SK-N-SH treated with all-trans-retinoic acid at 6 μM for 48 hours (cell line): ENCODE results near the gene RGS9BP.
"Not testable (repeated sequence)": the region's sequence is repeated elsewhere in the genome, so short reads cannot be mapped to it uniquely, and the experiment has no call there.

ENCODE experiments used
- ATAC-seq: fragments of 200-7000 bp; cut with Tn5 transposase; 3 replicates; pipeline ENCODE4 v1.9.1; 2020; ENCODE audit warnings: mild to moderate bottlenecking, moderate library complexity
- BACH2 ChIP-seq: fragments of 250-450 bp; sonication (Bioruptor Pico); IDR thresholded peaks from 2 replicates; pipeline ENCODE4 v1.9.0; 2021; ENCODE audit warnings: mild to moderate bottlenecking, borderline replicate concordance
- CSDC2 ChIP-seq: fragments of 250-450 bp; sonication (Bioruptor Pico); IDR thresholded peaks from 2 replicates; pipeline ENCODE4 v1.5.0; 2020; ENCODE audit warnings: mild to moderate bottlenecking, moderate library complexity
- ESRRG ChIP-seq: fragments of 250-450 bp; sonication (Bioruptor Pico); IDR thresholded peaks from 2 replicates; pipeline ENCODE4 v1.6.1; 2021; ENCODE audit warnings: mild to moderate bottlenecking
- GLIS3 ChIP-seq: fragments of 250-450 bp; sonication (Bioruptor Pico); IDR thresholded peaks from 2 replicates; pipeline ENCODE4 v1.5.0; 2020; ENCODE audit warnings: mild to moderate bottlenecking, moderate library complexity
- ISL1 ChIP-seq: fragments of 250-450 bp; sonication (Bioruptor Pico); IDR thresholded peaks from 2 replicates; pipeline ENCODE4 v2.1.2; 2022; ENCODE audit warnings: mild to moderate bottlenecking, moderate library complexity
- OSR1 ChIP-seq: fragments of 250-450 bp; sonication (Bioruptor Pico); IDR thresholded peaks from 2 replicates; pipeline ENCODE4 v1.8.0; 2022; ENCODE audit warnings: moderate library complexity, mild to moderate bottlenecking, inconsistent platforms
- PPARA ChIP-seq: fragments of 250-450 bp; sonication (Bioruptor Pico); IDR thresholded peaks from 2 replicates; pipeline ENCODE4 v1.5.0; 2020; ENCODE audit warnings: mild to moderate bottlenecking, borderline replicate concordance
- RARB ChIP-seq: fragments of 250-450 bp; sonication (Bioruptor Pico); IDR thresholded peaks from 2 replicates; pipeline ENCODE4 v1.8.0; 2021; ENCODE audit warnings: mild to moderate bottlenecking, moderate library complexity
- SNAI2 ChIP-seq: fragments of 250-450 bp; sonication (Bioruptor Pico); IDR thresholded peaks from 2 replicates; pipeline ENCODE4 v1.5.0; 2020; ENCODE audit warnings: mild to moderate bottlenecking, moderate library complexity
- TCF4 ChIP-seq: fragments of 250-450 bp; sonication (Bioruptor Pico); IDR thresholded peaks from 2 replicates; pipeline ENCODE4 v1.8.0; 2021; ENCODE audit warnings: mild to moderate bottlenecking, moderate library complexity, borderline replicate concordance
- TOX ChIP-seq: fragments of 250-450 bp; sonication (Bioruptor Pico); IDR thresholded peaks from 2 replicates; pipeline ENCODE4 v1.8.0; 2021; ENCODE audit warnings: mild to moderate bottlenecking, moderate library complexity, borderline replicate concordance
- ZC3H10 ChIP-seq: fragments of 250-450 bp; sonication (Bioruptor Pico); IDR thresholded peaks from 2 replicates; pipeline ENCODE4 v1.5.1; 2021; ENCODE audit warnings: mild to moderate bottlenecking, moderate library complexity
- ZFP3 ChIP-seq: fragments of 250-450 bp; sonication (Bioruptor Pico); IDR thresholded peaks from 2 replicates; pipeline ENCODE4 v1.5.0; 2020; ENCODE audit warnings: mild to moderate bottlenecking, moderate library complexity
- ZFP30 ChIP-seq: fragments of 450-650 bp; formaldehyde crosslinking; IDR thresholded peaks from 2 replicates; pipeline ENCODE4 v1.5.0; 2022; ENCODE audit warnings: mild to moderate bottlenecking, moderate library complexity
- ZNF565 ChIP-seq: fragments of 450-650 bp; formaldehyde crosslinking; conservative IDR thresholded peaks from 2 replicates; pipeline ENCODE4 v1.5.0; 2020; ENCODE audit warnings: low read depth, mild to moderate bottlenecking, moderate library complexity
- ZNF70 ChIP-seq: fragments of 450-650 bp; formaldehyde crosslinking; IDR thresholded peaks from 2 replicates; pipeline ENCODE4 v1.5.0; 2020; ENCODE audit warnings: mild to moderate bottlenecking, moderate library complexity
- ZNF8 ChIP-seq: fragments of 450-650 bp; formaldehyde crosslinking; IDR thresholded peaks from 2 replicates; pipeline ENCODE4 v1.5.0; 2020; ENCODE audit warnings: mild to moderate bottlenecking, moderate library complexity
- TF ChIP-seq, protein P1 (sequence below): fragments of 250-450 bp; sonication (Bioruptor Pico); IDR thresholded peaks from 2 replicates; pipeline ENCODE4 v1.8.0; 2021; ENCODE audit warnings: low read depth, mild to moderate bottlenecking, moderate library complexity, borderline replicate concordance
- TF ChIP-seq, protein P2 (sequence below): fragments of 250-450 bp; sonication (Bioruptor Pico); IDR thresholded peaks from 2 replicates; pipeline ENCODE4 v1.8.0; 2020; ENCODE audit warnings: mild to moderate bottlenecking, moderate library complexity, borderline replicate concordance
- TF ChIP-seq, protein P3 (sequence below): fragments of 250-450 bp; sonication (Bioruptor Pico); IDR thresholded peaks from 2 replicates; pipeline ENCODE4 v1.5.1; 2020; ENCODE audit warnings: low read depth, mild to moderate bottlenecking, moderate library complexity

Gene RGS9BP

DNA sequence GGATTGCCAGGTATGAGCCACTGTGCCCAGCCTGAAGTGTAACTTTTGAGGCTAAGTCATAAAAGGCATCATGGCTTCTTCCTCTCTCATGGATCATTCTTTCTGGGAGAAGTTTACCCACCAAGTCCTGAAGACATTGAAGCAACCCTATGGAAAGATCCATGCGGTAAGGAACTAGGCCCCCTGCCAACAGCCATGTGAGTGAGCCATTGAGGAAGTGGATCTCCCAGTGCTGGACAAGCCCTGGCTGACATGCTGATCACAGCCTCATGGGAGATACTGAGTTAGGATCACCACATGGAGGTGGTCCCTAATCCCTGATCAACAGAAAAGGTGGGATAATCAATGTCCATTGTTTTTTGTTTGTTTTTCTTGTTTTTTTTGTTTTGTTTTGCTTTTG, 12.7 kb downstream of the RGS9BP start:
- ATAC-seq = no peak
- TF ChIP-seq CSDC2 (CRISPR knock-in tag) = no peak

DNA sequence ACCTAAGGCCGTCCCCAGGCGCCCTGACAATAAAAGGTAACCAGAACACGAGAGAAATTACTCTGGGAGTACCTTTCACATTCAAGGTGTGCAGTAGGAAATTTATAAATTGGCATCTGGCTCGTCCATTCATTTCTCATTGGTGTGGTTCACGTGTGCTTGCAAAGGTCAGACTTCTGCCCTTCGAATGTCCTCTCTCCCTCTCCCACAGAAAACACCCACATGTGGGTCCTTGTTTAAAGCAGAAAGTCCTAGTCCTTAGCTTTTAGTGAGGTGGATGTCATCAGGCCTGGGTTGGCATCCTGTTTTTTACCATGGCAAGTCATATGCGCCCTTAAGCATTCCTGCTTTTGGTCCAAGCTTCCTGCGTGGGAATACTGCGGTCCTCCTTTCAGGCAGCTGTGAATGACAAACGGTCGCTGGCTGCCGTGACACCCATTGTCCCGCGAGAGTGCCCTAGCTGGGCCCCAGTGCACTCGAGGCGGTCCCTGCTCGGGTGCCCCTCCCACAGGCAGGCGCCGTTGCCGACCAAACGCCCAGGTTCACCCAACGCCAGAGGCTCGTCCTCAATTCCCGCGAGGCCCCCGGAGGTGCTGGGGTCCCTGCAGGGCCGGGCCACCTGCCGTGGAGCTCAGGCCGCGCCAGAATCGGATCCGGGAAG, 15.8 kb downstream of the RGS9BP start, which contains the start of gene NUDT19:
Gene NUDT19, plus strand, starts transcription at position 531 of the 661 bp plus-strand sequence. CDS start 140 bp downstream, outside the sequence.
- peak; percentile 96 for ATAC-seq
- TF ChIP-seq BACH2 (CRISPR knock-in tag) (no peak), ZNF565 (no peak), SNAI2 (CRISPR knock-in tag) (no peak), ZC3H10 (no peak), ZNF70 (CRISPR knock-in tag) (no peak), ZFP30 (CRISPR knock-in tag) (no peak), ZNF8 (CRISPR knock-in tag) (no peak), ZFP3 (no peak), TOX (CRISPR knock-in tag) (no peak), CSDC2 (CRISPR knock-in tag) (no peak), RARB (CRISPR knock-in tag) (no peak), PPARA (no peak), OSR1 (no peak), ISL1 (CRISPR knock-in tag) (no peak), GLIS3 (CRISPR knock-in tag) (no peak), ESRRG (CRISPR knock-in tag) (no peak)
- TF ChIP-seq, protein P1, sequence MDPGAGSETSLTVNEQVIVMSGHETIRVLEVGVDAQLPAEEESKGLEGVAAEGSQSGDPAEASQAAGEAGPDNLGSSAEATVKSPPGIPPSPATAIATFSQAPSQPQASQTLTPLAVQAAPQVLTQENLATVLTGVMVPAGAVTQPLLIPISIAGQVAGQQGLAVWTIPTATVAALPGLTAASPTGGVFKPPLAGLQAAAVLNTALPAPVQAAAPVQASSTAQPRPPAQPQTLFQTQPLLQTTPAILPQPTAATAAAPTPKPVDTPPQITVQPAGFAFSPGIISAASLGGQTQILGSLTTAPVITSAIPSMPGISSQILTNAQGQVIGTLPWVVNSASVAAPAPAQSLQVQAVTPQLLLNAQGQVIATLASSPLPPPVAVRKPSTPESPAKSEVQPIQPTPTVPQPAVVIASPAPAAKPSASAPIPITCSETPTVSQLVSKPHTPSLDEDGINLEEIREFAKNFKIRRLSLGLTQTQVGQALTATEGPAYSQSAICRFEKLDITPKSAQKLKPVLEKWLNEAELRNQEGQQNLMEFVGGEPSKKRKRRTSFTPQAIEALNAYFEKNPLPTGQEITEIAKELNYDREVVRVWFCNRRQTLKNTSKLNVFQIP (CRISPR knock-in tag) = no peak
- TF ChIP-seq, protein P2, sequence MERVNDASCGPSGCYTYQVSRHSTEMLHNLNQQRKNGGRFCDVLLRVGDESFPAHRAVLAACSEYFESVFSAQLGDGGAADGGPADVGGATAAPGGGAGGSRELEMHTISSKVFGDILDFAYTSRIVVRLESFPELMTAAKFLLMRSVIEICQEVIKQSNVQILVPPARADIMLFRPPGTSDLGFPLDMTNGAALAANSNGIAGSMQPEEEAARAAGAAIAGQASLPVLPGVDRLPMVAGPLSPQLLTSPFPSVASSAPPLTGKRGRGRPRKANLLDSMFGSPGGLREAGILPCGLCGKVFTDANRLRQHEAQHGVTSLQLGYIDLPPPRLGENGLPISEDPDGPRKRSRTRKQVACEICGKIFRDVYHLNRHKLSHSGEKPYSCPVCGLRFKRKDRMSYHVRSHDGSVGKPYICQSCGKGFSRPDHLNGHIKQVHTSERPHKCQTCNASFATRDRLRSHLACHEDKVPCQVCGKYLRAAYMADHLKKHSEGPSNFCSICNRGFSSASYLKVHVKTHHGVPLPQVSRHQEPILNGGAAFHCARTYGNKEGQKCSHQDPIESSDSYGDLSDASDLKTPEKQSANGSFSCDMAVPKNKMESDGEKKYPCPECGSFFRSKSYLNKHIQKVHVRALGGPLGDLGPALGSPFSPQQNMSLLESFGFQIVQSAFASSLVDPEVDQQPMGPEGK (CRISPR knock-in tag) = no peak
- TF ChIP-seq, all 23 proteins: peak for 0

DNA sequence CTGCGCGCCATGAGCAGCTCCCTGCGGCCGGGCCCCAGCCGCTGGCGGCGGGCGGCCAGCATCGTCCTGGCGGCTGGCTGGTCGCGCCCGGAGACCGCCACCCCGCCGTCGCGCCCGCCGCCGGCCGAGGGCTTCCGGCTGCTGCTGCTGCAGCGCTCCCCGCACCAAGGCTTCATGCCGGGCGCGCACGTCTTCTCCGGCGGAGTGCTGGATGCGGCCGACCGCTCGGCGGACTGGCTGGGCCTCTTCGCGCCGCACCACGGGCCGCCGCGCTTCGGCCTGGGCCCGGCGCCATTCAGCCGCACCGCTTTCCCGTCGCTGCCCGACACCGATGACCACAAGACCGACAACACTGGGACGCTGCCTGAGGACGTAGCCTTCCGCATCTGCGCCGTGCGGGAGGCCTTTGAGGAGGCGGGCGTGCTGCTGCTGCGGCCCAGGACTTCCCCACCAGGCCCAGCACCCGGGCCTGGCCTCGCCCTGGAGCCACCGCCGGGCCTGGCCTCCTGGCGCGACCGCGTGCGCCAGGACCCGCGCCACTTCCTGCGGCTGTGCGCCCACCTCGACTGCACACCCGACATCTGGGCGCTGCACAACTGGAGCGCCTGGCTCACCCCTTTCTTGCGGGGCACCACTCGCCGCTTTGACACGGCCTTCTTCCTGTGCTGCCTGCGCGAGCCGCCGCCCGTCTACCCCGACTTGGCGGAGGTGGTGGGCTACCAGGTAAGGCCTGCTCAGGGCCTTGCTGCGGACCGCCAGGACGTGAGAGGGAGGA, 16.5 kb downstream of the RGS9BP start:
- peak; percentile 79 for ATAC-seq
- TF ChIP-seq ZFP30 (CRISPR knock-in tag) = no peak
- no peak for TF ChIP-seq BACH2 (CRISPR knock-in tag)
- no peak for TF ChIP-seq RARB (CRISPR knock-in tag)
- TF ChIP-seq SNAI2 (CRISPR knock-in tag) = no peak
- no peak for TF ChIP-seq ESRRG (CRISPR knock-in tag)

DNA sequence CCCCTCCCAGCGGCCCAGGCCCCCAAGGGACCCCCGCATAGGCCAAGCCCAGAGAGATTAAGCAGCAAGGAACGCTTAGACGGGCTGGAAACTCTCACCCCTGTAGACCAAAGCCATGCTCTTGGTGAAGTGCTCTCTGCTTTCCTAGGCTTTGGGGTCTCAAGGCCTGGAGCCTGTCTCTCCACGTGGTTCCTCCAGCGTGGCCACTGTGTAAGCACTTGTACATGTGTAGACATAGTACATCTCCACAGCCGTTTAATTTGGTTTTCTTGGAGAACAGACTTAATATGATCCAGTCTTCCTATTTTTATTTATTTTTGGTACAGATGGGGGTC, 17.0 kb downstream of the RGS9BP start:
- peak; percentile 2; the same call in 1 of the 3 replicates for ATAC-seq
- TF ChIP-seq OSR1 (no peak), TCF4 (CRISPR knock-in tag) (no peak), ESRRG (CRISPR knock-in tag) (no peak), CSDC2 (CRISPR knock-in tag) (no peak), RARB (CRISPR knock-in tag) (no peak), ZNF8 (CRISPR knock-in tag) (no peak), ZNF565 (no peak)
- TF ChIP-seq, protein P3, sequence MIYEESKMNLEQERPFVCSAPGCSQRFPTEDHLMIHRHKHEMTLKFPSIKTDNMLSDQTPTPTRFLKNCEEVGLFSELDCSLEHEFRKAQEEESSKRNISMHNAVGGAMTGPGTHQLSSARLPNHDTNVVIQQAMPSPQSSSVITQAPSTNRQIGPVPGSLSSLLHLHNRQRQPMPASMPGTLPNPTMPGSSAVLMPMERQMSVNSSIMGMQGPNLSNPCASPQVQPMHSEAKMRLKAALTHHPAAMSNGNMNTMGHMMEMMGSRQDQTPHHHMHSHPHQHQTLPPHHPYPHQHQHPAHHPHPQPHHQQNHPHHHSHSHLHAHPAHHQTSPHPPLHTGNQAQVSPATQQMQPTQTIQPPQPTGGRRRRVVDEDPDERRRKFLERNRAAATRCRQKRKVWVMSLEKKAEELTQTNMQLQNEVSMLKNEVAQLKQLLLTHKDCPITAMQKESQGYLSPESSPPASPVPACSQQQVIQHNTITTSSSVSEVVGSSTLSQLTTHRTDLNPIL (CRISPR knock-in tag) = no peak

DNA sequence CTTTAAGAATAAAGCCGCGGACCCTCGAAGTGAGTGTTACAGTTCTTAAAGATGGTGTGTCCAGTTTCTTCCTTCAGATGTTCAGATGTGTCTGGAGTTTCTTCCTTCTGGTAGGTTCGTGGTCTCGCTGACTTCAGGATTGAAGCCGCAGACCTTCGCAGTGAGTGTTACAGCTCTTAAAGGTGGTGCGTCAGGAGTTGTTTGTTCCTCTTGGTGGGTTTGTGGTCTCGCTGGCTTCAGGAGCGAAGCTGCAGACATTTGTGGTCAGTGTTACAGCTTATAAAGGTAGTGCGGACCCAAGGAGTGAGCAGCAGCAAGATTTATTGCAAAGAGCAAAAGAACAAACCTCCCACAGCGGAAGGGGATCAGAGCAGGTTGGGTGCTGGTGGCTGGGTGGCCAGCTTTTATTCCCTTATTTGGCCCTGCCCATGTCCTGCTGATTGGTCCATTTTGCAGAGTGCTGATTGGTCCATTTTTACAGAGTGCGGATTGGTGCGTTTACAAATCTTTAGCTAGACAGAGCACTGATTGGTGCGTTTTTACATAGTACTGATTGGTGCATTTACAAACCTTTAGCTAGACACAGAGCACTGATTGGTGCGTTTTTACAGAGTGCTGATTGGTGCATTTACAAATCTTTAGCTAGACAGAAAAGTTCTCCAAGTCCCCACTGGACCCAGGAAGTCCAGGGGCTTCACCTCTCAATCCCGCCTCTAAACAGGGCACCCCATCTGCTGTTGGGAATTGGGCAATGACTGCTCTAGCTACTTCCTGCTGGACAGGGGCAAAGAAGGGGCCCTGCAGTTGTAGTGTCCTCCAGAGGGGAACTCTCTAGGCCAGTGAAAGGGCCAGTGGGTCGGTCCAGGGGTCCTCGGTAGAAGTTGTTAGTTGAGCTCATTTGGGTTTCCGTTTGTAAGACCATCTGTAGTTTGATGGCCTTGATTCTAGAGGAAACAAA, 17.8 kb downstream of the RGS9BP start:
- not testable (repeated sequence) for ATAC-seq

DNA sequence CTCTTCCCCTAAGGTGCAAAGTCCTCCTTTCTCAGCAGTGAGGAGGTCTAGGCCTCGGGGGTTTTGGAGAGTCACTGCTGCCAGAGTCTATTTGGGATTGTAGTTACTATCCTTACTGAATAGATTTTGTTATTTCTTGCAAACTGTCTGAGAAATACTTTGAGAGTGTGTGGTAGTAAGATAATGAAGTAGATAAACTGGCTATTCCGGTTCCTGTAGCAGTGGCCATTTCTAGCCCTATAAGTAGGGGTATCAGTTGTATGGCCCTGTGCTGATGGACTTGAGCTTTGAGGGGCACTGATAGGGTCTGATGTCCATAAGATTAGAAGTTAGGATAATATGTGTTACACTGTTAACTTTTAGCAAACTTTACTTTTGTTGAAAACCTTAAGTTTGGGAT, 18.7 kb downstream of the RGS9BP start:
- ATAC-seq = not testable (repeated sequence)

DNA sequence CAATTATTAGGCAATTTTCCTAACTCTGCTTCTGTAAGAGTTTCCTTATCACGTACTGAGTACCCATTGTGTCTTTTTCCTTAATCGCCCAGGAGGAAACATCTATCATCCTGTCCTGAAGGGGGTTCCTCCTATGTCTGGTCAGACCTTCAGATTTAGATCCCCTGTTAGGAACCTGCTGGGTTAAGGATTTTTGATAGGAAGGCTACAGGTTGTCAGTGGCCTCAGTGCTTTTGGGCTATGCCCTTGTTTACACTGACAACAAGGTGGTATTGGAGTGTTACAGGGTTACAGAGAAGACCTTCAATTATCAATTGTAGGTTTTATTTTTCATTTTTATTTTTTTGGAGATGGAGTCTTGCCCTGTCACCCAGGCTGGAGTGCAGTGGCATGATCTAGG, 19.2 kb downstream of the RGS9BP start:
- ATAC-seq = not testable (repeated sequence)

DNA sequence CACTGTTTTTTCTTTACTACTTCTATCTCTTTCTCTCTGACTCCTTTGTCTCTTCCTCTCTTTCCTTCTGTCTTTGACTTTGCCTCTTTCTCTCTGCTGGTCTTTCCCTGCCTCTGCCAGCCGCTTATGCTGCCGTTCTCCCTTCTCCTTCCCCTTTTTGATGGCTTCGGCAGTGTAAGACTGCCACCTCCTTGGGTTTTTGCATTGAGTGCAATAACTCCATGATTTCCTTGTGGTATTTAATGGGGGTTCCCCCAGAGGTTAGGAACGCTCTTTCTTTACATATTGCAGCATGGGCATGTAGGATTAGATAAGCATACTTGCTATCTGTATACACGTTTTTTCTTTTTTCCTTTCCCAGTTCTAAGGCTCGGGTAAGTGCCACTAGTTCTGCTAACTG, 19.9 kb downstream of the RGS9BP start:
- ATAC-seq = not testable (repeated sequence)

DNA sequence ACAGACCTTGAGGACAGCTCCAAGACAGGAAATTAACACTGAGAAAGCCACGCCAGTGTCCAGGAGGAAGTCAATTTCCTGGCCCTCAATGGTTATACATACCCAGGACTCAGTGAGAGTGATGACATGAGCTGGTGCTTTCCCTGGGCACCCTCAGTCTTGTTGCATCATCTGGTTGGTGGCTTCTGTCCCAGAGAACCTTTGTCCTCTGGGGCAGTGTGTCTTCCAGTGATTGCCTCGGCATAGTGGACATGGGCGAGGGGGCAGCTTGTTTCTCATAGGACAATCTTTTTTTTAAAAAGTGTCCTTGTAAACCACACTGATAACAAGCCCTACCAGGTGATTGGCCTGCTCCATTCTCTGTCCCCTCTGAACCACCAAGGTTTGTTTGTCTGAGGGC, 21.1 kb downstream of the RGS9BP start:
- ATAC-seq = not testable (repeated sequence)

DNA sequence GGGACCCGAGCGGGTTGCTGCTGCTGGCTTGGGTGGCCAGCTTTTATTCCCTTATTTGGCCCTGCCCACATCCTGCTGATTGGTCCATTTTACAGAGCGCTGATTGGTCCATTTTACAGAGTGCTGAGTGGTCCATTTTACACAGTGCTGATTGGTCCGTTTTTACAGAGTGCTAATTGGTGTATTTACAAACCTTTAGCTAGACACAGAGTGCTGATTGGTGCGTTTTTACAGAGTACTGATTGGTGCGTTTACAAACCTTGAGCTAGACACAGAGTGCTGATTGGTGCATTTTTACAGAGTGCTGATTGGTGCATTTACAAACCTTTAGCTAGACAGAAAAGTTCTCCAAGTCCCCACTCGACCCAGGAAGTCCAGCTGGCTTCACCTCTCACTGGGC, 24.5 kb downstream of the RGS9BP start:
- ATAC-seq = not testable (repeated sequence)
